HG03457 (cell line): Measurements from ENCODE around the gene FOXB2.
"Not testable (repeated sequence)": the region's sequence is repeated elsewhere in the genome, so short reads cannot be mapped to it uniquely, and the experiment has no call there.

Experiments
- ATAC-seq: cut with Tn5 transposase; IDR thresholded peaks from one replicate; pipeline ENCODE4 v1.9.1; 2021; ENCODE audit warnings: moderate number of reproducible peaks; ENCODE audit not compliant: unreplicated experiment

Gene FOXB2

GRCh38 chr9:77016121-77016525, 3.3 kb upstream of the FOXB2 start:
- no peak for ATAC-seq

- ATAC-seq = no peak
These were observed 2.6 kb upstream of the FOXB2 start for GRCh38 chr9:77016526-77017504.

- ATAC-seq = no peak
These were observed 2.0 kb upstream of the FOXB2 start for GRCh38 chr9:77017505-77017894.

- no peak for ATAC-seq
These were observed 1.1 kb upstream of the FOXB2 start for GRCh38 chr9:77018058-77018968.

- ATAC-seq = no peak
These were observed 553 bp upstream of the FOXB2 start for GRCh38 chr9:77018969-77019235.

GRCh38 chr9:77019926-77020412, 514 bp downstream of the FOXB2 start:
- ATAC-seq = no peak

GRCh38 chr9:77020413-77021290, 1.2 kb downstream of the FOXB2 start:
- no peak for ATAC-seq

- no peak for ATAC-seq
These were observed 1.9 kb downstream of the FOXB2 start for GRCh38 chr9:77021291-77021894.

- ATAC-seq = no peak
These were observed 2.7 kb downstream of the FOXB2 start for GRCh38 chr9:77021922-77022782.

- ATAC-seq = no peak
These were observed 3.5 kb downstream of the FOXB2 start for GRCh38 chr9:77022783-77023440.

GRCh38 chr9:77023726-77024125, 4.3 kb downstream of the FOXB2 start:
- no peak for ATAC-seq

- ATAC-seq = no peak
These were observed 5.5 kb downstream of the FOXB2 start for GRCh38 chr9:77024776-77025545.

- no peak for ATAC-seq
These were observed 9.0 kb downstream of the FOXB2 start for GRCh38 chr9:77028478-77028877.

- no peak for ATAC-seq
These were observed 10.6 kb downstream of the FOXB2 start for GRCh38 chr9:77030045-77030444.

GRCh38 chr9:77038281-77039036, 19.0 kb downstream of the FOXB2 start:
- no peak for ATAC-seq

GRCh38 chr9:77040340-77040739, 20.9 kb downstream of the FOXB2 start:
- ATAC-seq = no peak

GRCh38 chr9:77043743-77044142, 24.3 kb downstream of the FOXB2 start:
- ATAC-seq = not testable (repeated sequence)
